Mesenchymal stem cell (in vitro differentiated cells and primary cell): ENCODE measurements around the gene GBX1.

Source experiments
- DNase-seq: peaks from one replicate; pipeline ENCODE4 v3.0.0-alpha.2; 2013
- H2AFZ ChIP-seq: one replicate; pipeline ENCODE4 v1.6.1; 2013; ENCODE audit warnings: low read depth, mild to moderate bottlenecking, control low read depth, inconsistent platforms, low read length, moderate library complexity
- H2AK5ac ChIP-seq: 2 replicates; pipeline ENCODE4 v1.6.1; 2013; ENCODE audit warnings: low read length, moderate library complexity, mild to moderate bottlenecking, inconsistent platforms; ENCODE audit not compliant: severe bottlenecking
- H2BK120ac ChIP-seq: one replicate; pipeline ENCODE4 v1.6.1; 2013; ENCODE audit warnings: low read depth, mild to moderate bottlenecking, inconsistent platforms, low read length, moderate library complexity
- H2BK12ac ChIP-seq, 2 experiments: one replicate each; pipeline ENCODE4 v1.6.1; 2013; ENCODE audit warnings: inconsistent platforms in 2 of 2, low read length in 2 of 2, mild to moderate bottlenecking in 2 of 2, moderate library complexity in 2 of 2, control low read depth in 1 of 2
- H2BK15ac ChIP-seq: one replicate; pipeline ENCODE4 v1.6.1; 2013; ENCODE audit warnings: mild to moderate bottlenecking, low read depth, inconsistent platforms; ENCODE audit not compliant: poor library complexity, severe bottlenecking
- H2BK5ac ChIP-seq: 2 replicates; pipeline ENCODE4 v1.6.1; 2013; ENCODE audit warnings: low read depth, mild to moderate bottlenecking, low read length, control low read depth, inconsistent platforms; ENCODE audit not compliant: poor library complexity, severe bottlenecking
- H3K14ac ChIP-seq, 2 experiments: one replicate each; pipeline ENCODE4 v1.6.1; 2013; ENCODE audit warnings: inconsistent platforms in 2 of 2, low read length in 2 of 2, control low read depth in 1 of 2, mild to moderate bottlenecking in 1 of 2, moderate library complexity in 1 of 2
- H3K18ac ChIP-seq, 2 experiments: one replicate each; pipeline ENCODE4 v1.6.1; 2013; ENCODE audit warnings: inconsistent platforms in 2 of 2, low read length in 2 of 2, control low read depth in 1 of 2, low read depth in 1 of 2, mild to moderate bottlenecking in 1 of 2
- H3K23ac ChIP-seq, 2 experiments: one replicate each; pipeline ENCODE4 v1.6.1; 2013; ENCODE audit warnings: inconsistent platforms in 2 of 2, low read length in 2 of 2, mild to moderate bottlenecking in 2 of 2, moderate library complexity in 2 of 2, control low read depth in 1 of 2
- H3K27ac ChIP-seq: 2 replicates; pipeline ENCODE4 v1.5.1; 2013; ENCODE audit warnings: mild to moderate bottlenecking, moderate library complexity, low read length, control low read depth, inconsistent platforms; ENCODE audit not compliant: poor library complexity, severe bottlenecking
- H3K27me3 ChIP-seq, 2 experiments: 2 replicates each; pipeline versions ENCODE4 v1.6.1 to v1.7.0; 2013; ENCODE audit warnings: low read length in 2 of 2, mild to moderate bottlenecking in 2 of 2, moderate library complexity in 2 of 2, control low read depth in 1 of 2, inconsistent platforms in 1 of 2; ENCODE audit not compliant: control insufficient read depth in 1 of 2, insufficient read depth in 1 of 2
- H3K36me3 ChIP-seq, 2 experiments: 2 replicates each; pipeline versions ENCODE4 v1.6.1 to v1.7.0; 2013; ENCODE audit warnings: low read length in 2 of 2, control low read depth in 1 of 2, inconsistent platforms in 1 of 2, low read depth in 1 of 2, mild to moderate bottlenecking in 1 of 2; ENCODE audit not compliant: insufficient read depth in 2 of 2, control insufficient read depth in 1 of 2
- H3K4ac ChIP-seq, 2 experiments: one replicate each; pipeline ENCODE4 v1.6.1; 2013; ENCODE audit warnings: inconsistent platforms in 2 of 2, low read length in 2 of 2, mild to moderate bottlenecking in 2 of 2, moderate library complexity in 2 of 2, control low read depth in 1 of 2, low read depth in 1 of 2
- H3K4me1 ChIP-seq: 2 replicates; pipeline ENCODE4 v1.6.1; 2013; ENCODE audit warnings: low read depth, low read length, control low read depth; ENCODE audit not compliant: control insufficient read depth, insufficient read depth
- H3K4me2 ChIP-seq: 2 replicates; pipeline ENCODE4 v1.6.1; 2013; ENCODE audit warnings: low read length, mild to moderate bottlenecking, inconsistent platforms; ENCODE audit not compliant: poor library complexity, severe bottlenecking
- H3K4me3 ChIP-seq, 2 experiments: 2 replicates each; pipeline versions ENCODE4 v1.5.1 to v1.7.0; 2013; ENCODE audit warnings: low read length in 2 of 2, mild to moderate bottlenecking in 2 of 2, control low read depth in 1 of 2, low read depth in 1 of 2; ENCODE audit not compliant: insufficient read depth in 1 of 2
- H3K79me1 ChIP-seq: replicated peaks from 2 replicates; pipeline ENCODE4 v1.6.1; 2013; ENCODE audit warnings: mild to moderate bottlenecking, control low read depth, low read length, inconsistent platforms; ENCODE audit not compliant: poor library complexity, severe bottlenecking
- H3K9ac ChIP-seq: 2 replicates; pipeline ENCODE4 v1.7.0; 2013; ENCODE audit warnings: mild to moderate bottlenecking, low read length, moderate library complexity
- H3K9me3 ChIP-seq: 2 replicates; pipeline ENCODE4 v1.7.0; 2013; ENCODE audit warnings: mild to moderate bottlenecking, low read length; ENCODE audit not compliant: control insufficient read depth
- H4K8ac ChIP-seq: one replicate; pipeline ENCODE4 v1.6.1; 2013; ENCODE audit warnings: inconsistent platforms, mild to moderate bottlenecking, low read length, moderate library complexity
- H4K91ac ChIP-seq: one replicate; pipeline ENCODE4 v1.6.1; 2013; ENCODE audit warnings: mild to moderate bottlenecking, low read length, inconsistent platforms
- WGBS: methylation state at CpG from one replicate; pipeline ENCODE4 v1.1.7; 2013; ENCODE audit warnings: mixed read lengths; 5-methylcytosine and 5-hydroxymethylcytosine counted together

Gene GBX1

DNA sequence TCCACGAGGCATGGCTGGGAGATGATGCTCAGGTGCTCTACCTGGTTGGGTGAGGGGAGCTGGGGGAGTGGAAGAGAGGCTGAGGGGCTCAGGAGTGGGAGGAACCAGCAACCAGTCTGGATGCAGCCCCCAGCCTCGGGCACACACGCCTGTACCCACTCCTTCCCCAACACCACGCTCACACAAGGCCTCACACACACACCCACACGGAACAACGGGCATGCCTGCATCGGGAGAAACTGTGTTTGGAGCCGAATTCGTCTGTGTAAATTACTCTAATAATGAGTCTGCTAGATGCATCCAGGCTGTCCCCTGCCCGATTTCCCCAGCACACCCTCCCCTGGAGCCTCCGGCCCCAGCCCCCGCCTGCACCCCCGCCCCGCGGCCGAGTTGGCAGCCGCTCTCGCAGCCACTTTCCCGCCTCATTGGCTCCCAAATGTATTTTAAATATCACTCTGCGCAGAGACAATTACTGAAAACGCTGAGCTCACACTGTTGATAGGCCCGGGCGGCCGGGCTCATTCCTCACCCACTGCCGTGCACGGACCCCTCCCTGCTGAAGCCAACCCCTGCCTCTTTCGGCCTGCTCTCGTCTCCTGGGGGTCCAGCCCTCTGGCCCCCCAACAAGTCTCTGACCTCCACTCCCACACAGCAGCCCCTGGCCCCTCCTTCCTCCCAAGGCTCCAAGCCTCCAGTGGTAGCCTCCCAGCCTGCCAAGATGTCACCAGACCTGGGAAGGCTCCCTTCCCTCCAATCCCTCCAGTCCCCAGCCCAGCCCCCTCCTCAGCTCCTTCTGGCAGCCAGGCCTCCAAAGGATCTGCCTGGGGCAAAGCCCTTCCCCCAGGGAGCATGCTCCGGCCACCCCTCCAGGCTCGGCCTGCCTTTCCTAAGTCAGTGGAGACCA lies 31.7 kb upstream of the GBX1 start:
- Histone ChIP-seq H2BK12ac (no peak overlapping the region), H3K4me2 (no peak overlapping the region), H3K27me3 (peaks cover 77 to 92% of the 10 kb centered on the region in 2 experiments), H3K4me1 (no peaks in the 10 kb centered on the region), H2AK5ac (no peak overlapping the region), H2AFZ (no peak overlapping the region), H2BK120ac (no peak overlapping the region), H3K9ac (no peak overlapping the region), H3K23ac (no peak overlapping the region), H3K27ac (no peak overlapping the region), H3K36me3 (no peaks in the 10 kb centered on the region), H3K79me1 (no peaks in the 10 kb centered on the region), H4K8ac (no peak overlapping the region), H3K4me3 (no peak overlapping the region), H2BK5ac (no peak overlapping the region), H3K4ac (no peak overlapping the region), H2BK15ac (no peak overlapping the region), H3K18ac (no peak overlapping the region), H4K91ac (no peak overlapping the region), H3K14ac (no peak overlapping the region), H3K9me3 (no peaks in the 10 kb centered on the region)
- no peak for DNase-seq
- WGBS: 76% methylated on average over 28 of the region's 30 CpGs

DNA sequence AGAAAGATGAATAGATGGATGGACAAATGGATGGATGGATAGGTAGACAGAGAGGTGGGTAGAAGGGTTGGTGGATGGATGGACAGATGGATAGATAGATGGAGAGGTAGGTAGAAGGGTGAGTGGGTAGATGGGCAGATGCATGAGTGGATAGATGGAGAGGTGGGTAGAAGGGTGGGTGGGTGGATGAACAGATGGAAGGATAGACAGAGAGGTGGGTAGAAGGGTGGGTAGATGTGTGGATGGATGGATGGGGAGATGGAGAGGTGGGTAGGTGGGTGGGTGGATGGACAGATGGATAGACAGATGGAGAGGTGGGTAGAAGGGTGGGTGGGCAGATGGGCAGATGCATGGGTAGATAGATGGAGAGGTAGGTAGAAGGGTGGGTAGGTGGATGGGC lies 30.4 kb upstream of the GBX1 start:
- Histone ChIP-seq H2BK12ac (no peak overlapping the region), H3K9me3 (no peaks in the 10 kb centered on the region), H3K18ac (no peak overlapping the region), H4K8ac (no peak overlapping the region), H3K36me3 (no peaks in the 10 kb centered on the region), H2BK15ac (no peak overlapping the region), H3K4me2 (no peak overlapping the region), H2BK5ac (no peak overlapping the region), H2AK5ac (no peak overlapping the region), H2AFZ (no peak overlapping the region), H3K23ac (no peak overlapping the region), H3K4ac (no peak overlapping the region), H3K27ac (no peak overlapping the region), H3K4me3 (no peak overlapping the region), H3K27me3 (peaks cover 79 to 91% of the 10 kb centered on the region in 2 experiments), H4K91ac (no peak overlapping the region), H3K9ac (no peak overlapping the region), H2BK120ac (no peak overlapping the region), H3K14ac (no peak overlapping the region), H3K79me1 (no peaks in the 10 kb centered on the region), H3K4me1 (no peaks in the 10 kb centered on the region)
- DNase-seq: no peak

DNA sequence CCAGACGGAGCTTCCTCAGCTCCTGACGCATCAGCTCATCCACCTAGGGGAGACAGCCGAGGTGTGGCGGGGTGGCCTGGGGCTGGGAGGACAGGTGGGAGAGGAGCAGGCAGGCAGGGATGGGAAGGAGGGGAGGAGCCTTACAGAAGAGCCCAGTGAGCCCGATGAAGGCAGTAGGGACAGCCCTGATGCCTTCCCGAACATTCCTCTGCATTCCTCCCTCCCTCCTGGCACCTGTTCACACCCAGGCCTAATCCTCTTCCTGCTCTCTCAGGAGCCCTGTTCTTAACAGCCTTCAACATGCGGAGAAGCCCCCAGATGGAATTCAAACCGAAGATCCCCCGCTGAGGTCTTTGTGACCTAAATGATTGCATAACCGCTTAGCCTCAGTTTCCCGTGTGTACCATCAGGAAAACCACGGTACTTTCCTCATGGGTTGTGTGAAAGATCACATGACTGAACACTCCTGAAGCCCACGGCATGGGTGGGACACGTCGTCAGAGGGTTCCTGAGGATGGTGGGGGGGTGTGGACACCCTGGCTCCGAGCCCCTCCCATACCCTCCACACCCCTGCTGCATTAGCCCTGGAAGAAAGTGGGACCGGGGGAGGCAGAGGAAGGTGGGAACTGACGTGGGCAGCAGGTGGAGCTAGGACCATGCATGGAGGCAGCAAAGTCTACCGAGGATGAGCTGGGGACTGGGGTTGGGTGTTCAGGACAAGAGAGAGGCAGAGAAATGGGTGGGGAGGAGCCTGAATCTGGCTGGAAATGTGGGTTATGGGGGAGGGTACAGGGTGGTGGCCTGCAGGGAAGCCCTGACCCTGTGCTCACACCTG lies 28.3 kb upstream of the GBX1 start:
- peaks cover 77 to 89% of the 10 kb centered on the region in 2 experiments for H3K27me3 ChIP-seq
- no peak overlapping the region for H3K4ac ChIP-seq
- no peak overlapping the region for H2AFZ ChIP-seq
- H3K4me2 ChIP-seq: no peak overlapping the region
- no peak overlapping the region for H4K8ac ChIP-seq
- H3K4me1 ChIP-seq: no peaks in the 10 kb centered on the region
- H3K27ac ChIP-seq: no peak overlapping the region
- H2BK15ac ChIP-seq: no peak overlapping the region
- no peak overlapping the region for H3K9ac ChIP-seq
- H3K18ac ChIP-seq: no peak overlapping the region
- WGBS: 68% methylated on average over 16 of the region's 19 CpGs
- H3K9me3 ChIP-seq: no peaks in the 10 kb centered on the region
- H3K36me3 ChIP-seq: no peaks in the 10 kb centered on the region
- no peak overlapping the region for H2BK5ac ChIP-seq
- H2BK120ac ChIP-seq: no peak overlapping the region
- H3K14ac ChIP-seq: no peak overlapping the region
- no peak overlapping the region for H3K4me3 ChIP-seq
- no peak overlapping the region for H4K91ac ChIP-seq
- no peak overlapping the region for H2AK5ac ChIP-seq
- no peak for DNase-seq
- H2BK12ac ChIP-seq: no peak overlapping the region
- no peak overlapping the region for H3K23ac ChIP-seq
- no peaks in the 10 kb centered on the region for H3K79me1 ChIP-seq

DNA sequence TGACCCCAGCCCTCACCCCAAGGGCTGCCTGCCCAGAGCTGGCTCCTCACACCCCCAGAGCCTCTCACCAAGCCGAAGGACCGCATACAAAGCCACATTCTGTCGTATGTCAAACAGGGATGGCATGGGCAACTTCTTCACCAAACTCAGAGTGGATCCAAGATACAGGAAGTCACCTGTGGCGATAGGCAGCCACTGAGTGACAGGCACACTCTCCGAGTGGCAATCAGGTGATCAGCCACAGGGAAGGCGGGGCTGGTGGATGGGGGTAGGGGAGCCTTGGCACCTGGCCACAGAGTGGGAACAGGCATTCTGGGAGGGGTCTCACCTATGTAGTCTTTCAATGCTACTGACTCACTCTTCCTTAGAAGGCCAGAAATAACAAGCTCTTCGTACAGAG lies 26.7 kb upstream of the GBX1 start:
- no peak overlapping the region for H3K4ac ChIP-seq
- no peak overlapping the region for H2BK5ac ChIP-seq
- H3K18ac ChIP-seq: no peak overlapping the region
- no peak for DNase-seq
- H3K36me3 ChIP-seq: no peaks in the 10 kb centered on the region
- H3K14ac ChIP-seq: no peak overlapping the region
- no peak overlapping the region for H2BK120ac ChIP-seq
- H2AFZ ChIP-seq: no peak overlapping the region
- no peak overlapping the region for H3K9ac ChIP-seq
- no peak overlapping the region for H2BK12ac ChIP-seq
- H3K4me2 ChIP-seq: no peak overlapping the region
- no peak overlapping the region for H3K23ac ChIP-seq
- H2BK15ac ChIP-seq: no peak overlapping the region
- no peak overlapping the region for H3K4me3 ChIP-seq
- no peak overlapping the region for H4K91ac ChIP-seq
- no peak overlapping the region for H2AK5ac ChIP-seq
- H4K8ac ChIP-seq: no peak overlapping the region
- H3K4me1 ChIP-seq: no peaks in the 10 kb centered on the region
- H3K27me3 ChIP-seq: peaks cover 75 to 94% of the 10 kb centered on the region in 2 experiments
- peaks cover 1% of the 10 kb centered on the region for H3K9me3 ChIP-seq
- no peak overlapping the region for H3K27ac ChIP-seq
- no peaks in the 10 kb centered on the region for H3K79me1 ChIP-seq
- WGBS: 87% methylated on average over 6 of the region's 7 CpGs
